D721Med (cell line): ENCODE measurements around the gene FOXA2.

Source experiments
- DNase-seq: peaks from one replicate; pipeline ENCODE4 v3.0.0; 2011; ENCODE audit warnings: low spot score; ENCODE audit not compliant: insufficient read length
- FAIRE-seq: peaks from 2 replicates; lab custom pipeline; 2011; peaks lifted over from hg19 to GRCh38; lab: Jason Lieb, UNC
- CTCF ChIP-seq: IDR thresholded peaks from 2 replicates; pipeline ENCODE4 v1.5.1; 2012; ENCODE audit warnings: mild to moderate bottlenecking, control low read depth; ENCODE audit not compliant: insufficient read depth; ENCODE audit errors: missing control alignments

Gene FOXA2

GRCh38 chr20:22584922-22585785 is 782 bp upstream of the FOXA2 start:
- DNase-seq (no peak), FAIRE-seq (no peak)
- TF ChIP-seq CTCF, result no peak

- DNase-seq (no peak), FAIRE-seq (no peak)
- no peak for TF ChIP-seq CTCF
Observed at GRCh38 chr20:22583773-22584521, 425 bp downstream of the FOXA2 start.

GRCh38 chr20:22582964-22583772 is 1.2 kb downstream of the FOXA2 start:
- no peak for TF ChIP-seq CTCF
- no peak for DNase-seq
- no peak for FAIRE-seq

GRCh38 chr20:22582386-22582963 is 1.9 kb downstream of the FOXA2 start:
- DNase-seq (no peak), FAIRE-seq (no peak)
- TF ChIP-seq CTCF, result no peak

- FAIRE-seq (no peak), DNase-seq (no peak)
- no peak for TF ChIP-seq CTCF
Observed at GRCh38 chr20:22581437-22582385, 2.7 kb downstream of the FOXA2 start.
